ENCODE data around the gene KIF26B.

The KIF26B gene

GRCh38 chr1:245131026-245131393 is 23.8 kb upstream of the KIF26B start:
- no peak for DNase-seq (ENCODE audit: low spot score)
- ChIA-PET POLR2A (ENCODE audit: low non-redundant PET) (no interaction called here), CTCF (no interaction called here)
- no peak for TF ChIP-seq CTCF (conservative IDR thresholded peaks at IDR 0.05; ENCODE audit: low read depth)
- no peak overlapping the region for H3K27ac ChIP-seq

- no peak for DNase-seq (ENCODE audit: low spot score)
- CTCF ChIA-PET: interaction anchor here (0.6 kb wide), 1 partner anchor 459 kb away, joined by 3 read pairs; no protein-coding TSS in a partner anchor
- no peak for TF ChIP-seq CTCF (conservative IDR thresholded peaks at IDR 0.05; ENCODE audit: low read depth)
- no peak overlapping the region for H3K27ac ChIP-seq
- POLR2A ChIA-PET (ENCODE audit: low non-redundant PET): no interaction called here
Measured at GRCh38 chr1:245132771-245133170, 22.0 kb upstream of the KIF26B start.

- POLR2A ChIA-PET (ENCODE audit: low non-redundant PET): no interaction called here
- CTCF ChIA-PET: no interaction called here
- no peak for TF ChIP-seq CTCF (conservative IDR thresholded peaks at IDR 0.05; ENCODE audit: low read depth)
- H3K27ac ChIP-seq: no peak overlapping the region
- DNase-seq (ENCODE audit: low spot score): no peak
Measured at GRCh38 chr1:245133995-245134715, 20.6 kb upstream of the KIF26B start.

GRCh38 chr1:245142171-245142798 is 12.5 kb upstream of the KIF26B start:
- no peak for DNase-seq (ENCODE audit: low spot score)
- ChIA-PET CTCF (interaction anchor here (0.6 to 0.8 kb wide), 2 partner anchors 13 to 97 kb away, joined by 4 read pairs; no protein-coding TSS in a partner anchor), POLR2A (ENCODE audit: low non-redundant PET) (no interaction called here)
- no peak for TF ChIP-seq CTCF (conservative IDR thresholded peaks at IDR 0.05; ENCODE audit: low read depth)
- H3K27ac ChIP-seq: no peak overlapping the region

- ChIA-PET CTCF (interaction anchor here (0.5 kb wide), 1 partner anchor 346 kb away, joined by 3 read pairs; no protein-coding TSS in a partner anchor), POLR2A (ENCODE audit: low non-redundant PET) (no interaction called here)
- no peak for DNase-seq (ENCODE audit: low spot score)
Measured at GRCh38 chr1:245142976-245143375, 11.8 kb upstream of the KIF26B start.

GRCh38 chr1:245143849-245144248 is 10.9 kb upstream of the KIF26B start:
- DNase-seq (ENCODE audit: low spot score): no peak
- POLR2A ChIA-PET (ENCODE audit: low non-redundant PET): no interaction called here
- CTCF ChIA-PET: interaction anchor here (1.5 kb wide), 1 partner anchor 9 kb away, joined by 4 read pairs; no protein-coding TSS in a partner anchor
- no peak for TF ChIP-seq CTCF (conservative IDR thresholded peaks at IDR 0.05; ENCODE audit: low read depth)
- H3K27ac ChIP-seq: no peak overlapping the region

More at GRCh38 chr1:245142976-245143375, 11.8 kb upstream of the KIF26B start:
- no peak overlapping the region for H3K27ac ChIP-seq
- TF ChIP-seq CTCF (conservative IDR thresholded peaks at IDR 0.05; ENCODE audit: low read depth): no peak
